ENCODE data around the gene CAMK1D. TPM values are rescaled to one million over a fixed set of nuclear protein-coding genes. Genes with fewer than 3 reads are reported as not detected.

CAMK1D gene
- total and polyA plus RNA-seq, 2 of the 4 experiments (the other 2 are of a cell fraction): 5.0 to 5.3 TPM

- Histone ChIP-seq H3K23ac (ENCODE audit: low read depth, low read length) (no peak overlapping the region), H3K4me3 (ENCODE audit: insufficient read depth, low read depth, low read length) (no peak overlapping the region), H3K9me3 (ENCODE audit: control insufficient read depth, insufficient read depth, low read length) (peaks cover 5% of the 10 kb centered on the region), H2BK5ac (ENCODE audit: low read depth, low read length, poor library complexity, severe bottlenecking) (no peak overlapping the region), H3K27me3 (ENCODE audit: control insufficient read depth, insufficient read depth, low read length) (no peaks in the 10 kb centered on the region), H3K27ac (ENCODE audit: insufficient read depth, low read length) (no peak overlapping the region), H3K9me1 (ENCODE audit: insufficient read depth, low read length) (no peaks in the 10 kb centered on the region), H3K56ac (ENCODE audit: extremely low read depth, insufficient read depth, low read length) (no peak overlapping the region), H4K91ac (ENCODE audit: insufficient read depth, low read depth, low read length) (no peak overlapping the region), H4K20me1 (ENCODE audit: insufficient read depth, low read length) (no peaks in the 10 kb centered on the region), H2AK5ac (ENCODE audit: low read depth, low read length) (no peak overlapping the region), H2BK15ac (ENCODE audit: low read depth, low read length) (no peak overlapping the region), H3K79me1 (ENCODE audit: low read depth in 1 of 2, low read length in 2 of 2) (no peaks in the 10 kb centered on the region), H2BK120ac (ENCODE audit: low read depth, low read length) (no peak overlapping the region), H3K18ac (ENCODE audit: low read depth, low read length) (no peak overlapping the region), H3K4ac (ENCODE audit: low read depth, low read length) (no peak overlapping the region), H3K4me2 (ENCODE audit: low read depth, low read length) (no peak overlapping the region), H3K14ac (replicated peaks; ENCODE audit: low read depth, low read length) (no peak overlapping the region), H3K36me3 (ENCODE audit: control insufficient read depth, insufficient read depth, low read length) (no peaks in the 10 kb centered on the region), H4K8ac (ENCODE audit: low read depth in 2 of 2, low read length in 2 of 2) (no peak overlapping the region), H4K5ac (ENCODE audit: low read depth, low read length) (no peak overlapping the region), H2BK20ac (ENCODE audit: low read depth, low read length) (no peak overlapping the region), H2AK9ac (replicated peaks; ENCODE audit: low read depth, low read length, poor library complexity) (no peak overlapping the region), H3K4me1 (ENCODE audit: control insufficient read depth, insufficient read depth, low read length) (no peaks in the 10 kb centered on the region; the same call in 1 of the 2 replicates), H2AFZ (replicated peaks; ENCODE audit: low read length, poor library complexity) (no peak overlapping the region), H3K9ac (ENCODE audit: low read depth, low read length) (no peak overlapping the region)
- ChIA-PET POLR2A (ENCODE audit: unreplicated experiment) (no interaction called here), CTCF (no interaction called here)
- TF ChIP-seq RFX5 (IDR thresholded peaks at IDR 0.05; ENCODE audit: low read depth, low read length): no peak
- TF ChIP-seq, protein P1, sequence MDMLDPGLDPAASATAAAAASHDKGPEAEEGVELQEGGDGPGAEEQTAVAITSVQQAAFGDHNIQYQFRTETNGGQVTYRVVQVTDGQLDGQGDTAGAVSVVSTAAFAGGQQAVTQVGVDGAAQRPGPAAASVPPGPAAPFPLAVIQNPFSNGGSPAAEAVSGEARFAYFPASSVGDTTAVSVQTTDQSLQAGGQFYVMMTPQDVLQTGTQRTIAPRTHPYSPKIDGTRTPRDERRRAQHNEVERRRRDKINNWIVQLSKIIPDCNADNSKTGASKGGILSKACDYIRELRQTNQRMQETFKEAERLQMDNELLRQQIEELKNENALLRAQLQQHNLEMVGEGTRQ (IDR thresholded peaks at IDR 0.05; ENCODE audit: low read depth, low read length): no peak
- no peak for TF ChIP-seq RAD21 (IDR thresholded peaks at IDR 0.05; ENCODE audit: low read length)
- TF ChIP-seq CHD1 (IDR thresholded peaks at IDR 0.05; ENCODE audit: low read depth, low read length): no peak
- TF ChIP-seq POLR2A (IDR thresholded peaks at IDR 0.05; ENCODE audit: low read depth, low read length): no peak
- TF ChIP-seq SMC3 (IDR thresholded peaks at IDR 0.05; ENCODE audit: low read depth, low read length): no peak
- TF ChIP-seq NFE2L2 (IDR thresholded peaks at IDR 0.05; ENCODE audit: low read depth, low read length): no peak
- dilution Hi-C loops (cut with HindIII; ENCODE audit: low sequenced_read_pairs, unreplicated experiment) (no loop called here), intact Hi-C loops (cut with micrococcal nuclease) (no loop called here), in situ Hi-C loops (cut with MboI; ENCODE audit: low sequenced_read_pairs) (no loop called here)
- 93% methylated on average over 2 of the region's 9 CpGs; no CpG with 5 or more reads in 1 of the 2 experiments for whole genome bisulfite sequencing, 2 experiments (ENCODE audit: extremely low coverage in 2 of 2, insufficient read length in 1 of 2)
- no TSS peak for BruUV-seq (replicated peaks)
- DNase-seq (no peak), ATAC-seq (ENCODE audit: low read depth) (no peak)
Measured at GRCh38 chr10:12814166-12814565, 464.8 kb downstream of the CAMK1D start.

Measured in IMR-90 (cell line).